SU-DHL-6 (cell line): Measurements from ENCODE around the gene SLC44A1.

Experiments used
- H2AFZ ChIP-seq: fragments of 200-600 bp; sonication (generic); 2 replicates; pipeline ENCODE4 v1.6.1; 2014; ENCODE audit warnings: low read depth, mild to moderate bottlenecking, moderate library complexity, mixed read lengths, antibody characterized with exemption, low read length; ENCODE audit not compliant: severe bottlenecking
- H3F3A ChIP-seq: fragments of 200-600 bp; shearing (Covaris generic); 2 replicates; pipeline ENCODE4 v1.6.0; 2016; ENCODE audit warnings: antibody characterized with exemption, mild to moderate bottlenecking; ENCODE audit not compliant: insufficient read depth
- H3K27ac ChIP-seq: fragments of 200-600 bp; sonication (generic); 2 replicates; pipeline ENCODE4 v1.5.1; 2016; ENCODE audit warnings: low read depth, mild to moderate bottlenecking, low read length, moderate library complexity, mixed read lengths
- H3K27me3 ChIP-seq: fragments of 200-600 bp; sonication (generic), shearing (Covaris generic); 2 replicates; pipeline ENCODE4 v1.6.0; 2014; ENCODE audit warnings: mild to moderate bottlenecking, low read length
- H3K36me3 ChIP-seq: fragments of 200-600 bp; sonication (generic); 2 replicates; pipeline ENCODE4 v1.6.1; 2014; ENCODE audit warnings: mild to moderate bottlenecking, low read length, mixed read lengths
- H3K4me2 ChIP-seq: fragments of 300-600, 200-600 bp; shearing (Covaris generic), sonication (generic); 2 replicates; pipeline ENCODE4 v1.6.0; 2014; ENCODE audit warnings: low read length, low read depth, mild to moderate bottlenecking; ENCODE audit not compliant: poor library complexity, severe bottlenecking
- H3K4me3 ChIP-seq: fragments of 200-600 bp; sonication (generic); 2 replicates; pipeline ENCODE4 v1.5.1; 2014; ENCODE audit warnings: antibody characterized with exemption, low read length, mild to moderate bottlenecking, mixed read lengths; ENCODE audit not compliant: insufficient read depth, poor library complexity, severe bottlenecking
- H3K79me2 ChIP-seq: fragments of 200-600 bp; sonication (generic); 2 replicates; pipeline ENCODE4 v1.6.1; 2014; ENCODE audit warnings: mild to moderate bottlenecking, low read length, moderate library complexity; ENCODE audit not compliant: insufficient read depth
- H3K9ac ChIP-seq: fragments of 200-600 bp; sonication (generic); 2 replicates; pipeline ENCODE4 v1.7.0; 2014; ENCODE audit warnings: mild to moderate bottlenecking, low read length
- H3K9me2 ChIP-seq: fragments of 200-600 bp; sonication (generic); replicated peaks from 2 replicates; pipeline ENCODE4 v1.6.1; 2014; ENCODE audit warnings: low read length; ENCODE audit not compliant: insufficient read depth
- H3K9me3 ChIP-seq: fragments of 200-600 bp; sonication (generic); 2 replicates; pipeline ENCODE4 v1.6.1; 2014; ENCODE audit warnings: low read length, mixed read lengths; ENCODE audit not compliant: insufficient read depth
- H4K20me1 ChIP-seq: fragments of 200-600 bp; sonication (generic); 2 replicates; pipeline ENCODE4 v1.6.1; 2014; ENCODE audit warnings: low read depth, mild to moderate bottlenecking, antibody characterized with exemption, low read length, moderate library complexity, mixed read lengths
- EZH2phosphoT487 ChIP-seq: fragments of 200-600 bp; sonication (generic), shearing (Covaris generic); conservative IDR thresholded peaks from 2 replicates; pipeline ENCODE4 v1.6.1; 2018; ENCODE audit warnings: mild to moderate bottlenecking, antibody characterized with exemption, low read length, moderate library complexity, mixed read lengths
- TF ChIP-seq, protein P1 (sequence below): fragments of 200-600 bp; sonication (generic); IDR thresholded peaks from one replicate; pipeline ENCODE4 v1.5.1; 2017; ENCODE audit warnings: antibody characterized with exemption, mild to moderate bottlenecking, low read length, moderate library complexity; ENCODE audit not compliant: insufficient read depth, poor library complexity, severe bottlenecking

Gene SLC44A1

DNA sequence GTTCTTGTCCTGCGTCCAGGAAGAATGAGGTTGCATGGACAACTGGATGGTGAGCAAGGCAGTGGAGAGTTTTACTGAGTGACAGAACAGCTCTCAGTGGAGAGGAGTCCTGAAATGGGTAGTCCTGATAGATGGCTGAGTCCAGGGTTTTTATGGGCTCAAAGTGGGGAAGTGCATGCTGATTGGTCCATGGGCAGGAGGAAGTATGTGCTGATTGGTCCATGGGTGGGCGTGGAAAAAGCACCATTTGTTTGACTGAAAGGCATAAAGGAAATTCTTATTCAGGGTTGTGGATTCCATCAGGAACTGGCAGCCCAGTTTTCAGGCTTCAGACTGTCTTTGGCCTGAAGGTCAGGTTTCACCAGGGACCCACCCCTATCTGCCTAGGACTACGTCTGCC lies 214.0 kb downstream of the SLC44A1 start:
- Histone ChIP-seq H3K27me3 (no peaks in the 10 kb centered on the region), H3F3A (no peaks in the 10 kb centered on the region), H3K4me3 (no peak overlapping the region), H3K9me3 (peaks cover 17% of the 10 kb centered on the region; the same call in 1 of the 2 replicates), H3K4me2 (no peak overlapping the region), H3K9me2 (no peaks in the 10 kb centered on the region), H3K27ac (no peak overlapping the region), H4K20me1 (no peaks in the 10 kb centered on the region), H3K9ac (no peak overlapping the region), H2AFZ (no peak overlapping the region), H3K79me2 (no peaks in the 10 kb centered on the region), H3K36me3 (no peaks in the 10 kb centered on the region)
- no peak for TF ChIP-seq EZH2phosphoT487
- TF ChIP-seq, protein P1, sequence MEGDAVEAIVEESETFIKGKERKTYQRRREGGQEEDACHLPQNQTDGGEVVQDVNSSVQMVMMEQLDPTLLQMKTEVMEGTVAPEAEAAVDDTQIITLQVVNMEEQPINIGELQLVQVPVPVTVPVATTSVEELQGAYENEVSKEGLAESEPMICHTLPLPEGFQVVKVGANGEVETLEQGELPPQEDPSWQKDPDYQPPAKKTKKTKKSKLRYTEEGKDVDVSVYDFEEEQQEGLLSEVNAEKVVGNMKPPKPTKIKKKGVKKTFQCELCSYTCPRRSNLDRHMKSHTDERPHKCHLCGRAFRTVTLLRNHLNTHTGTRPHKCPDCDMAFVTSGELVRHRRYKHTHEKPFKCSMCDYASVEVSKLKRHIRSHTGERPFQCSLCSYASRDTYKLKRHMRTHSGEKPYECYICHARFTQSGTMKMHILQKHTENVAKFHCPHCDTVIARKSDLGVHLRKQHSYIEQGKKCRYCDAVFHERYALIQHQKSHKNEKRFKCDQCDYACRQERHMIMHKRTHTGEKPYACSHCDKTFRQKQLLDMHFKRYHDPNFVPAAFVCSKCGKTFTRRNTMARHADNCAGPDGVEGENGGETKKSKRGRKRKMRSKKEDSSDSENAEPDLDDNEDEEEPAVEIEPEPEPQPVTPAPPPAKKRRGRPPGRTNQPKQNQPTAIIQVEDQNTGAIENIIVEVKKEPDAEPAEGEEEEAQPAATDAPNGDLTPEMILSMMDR, result no peak

DNA sequence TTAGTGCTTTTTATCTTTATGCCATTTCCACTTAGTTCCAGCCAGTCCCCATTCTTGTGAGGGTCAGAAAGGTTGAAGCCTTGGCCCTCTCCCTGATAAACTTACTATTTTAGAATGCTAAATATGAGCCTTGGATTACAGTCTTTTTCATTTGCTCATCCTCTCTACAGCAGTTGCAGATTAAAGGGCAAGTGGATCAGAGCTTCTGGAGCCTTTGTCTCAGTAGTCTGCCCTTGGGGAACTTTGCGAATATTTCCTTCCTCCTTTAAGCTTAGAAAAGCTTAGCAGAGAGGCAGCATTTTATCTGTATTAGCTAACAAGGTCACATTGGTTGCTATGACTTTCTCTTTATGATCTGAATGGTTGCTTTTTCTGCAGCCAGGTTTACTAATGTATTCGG lies 214.9 kb downstream of the SLC44A1 start:
- H3K79me2 ChIP-seq, result no peaks in the 10 kb centered on the region
- H3K4me2 ChIP-seq, result no peak overlapping the region
- H3F3A ChIP-seq, result no peaks in the 10 kb centered on the region
- no peak for TF ChIP-seq EZH2phosphoT487
- TF ChIP-seq, protein P1, result no peak
- no peaks in the 10 kb centered on the region for H3K27me3 ChIP-seq
- no peak overlapping the region for H2AFZ ChIP-seq
- H3K9me3 ChIP-seq, result peaks cover 17% of the 10 kb centered on the region; the same call in 1 of the 2 replicates
- no peak overlapping the region for H3K27ac ChIP-seq
- H3K36me3 ChIP-seq, result no peaks in the 10 kb centered on the region
- no peak overlapping the region for H3K9ac ChIP-seq
- no peak overlapping the region for H3K4me3 ChIP-seq
- no peaks in the 10 kb centered on the region for H4K20me1 ChIP-seq
- H3K9me2 ChIP-seq, result no peaks in the 10 kb centered on the region

DNA sequence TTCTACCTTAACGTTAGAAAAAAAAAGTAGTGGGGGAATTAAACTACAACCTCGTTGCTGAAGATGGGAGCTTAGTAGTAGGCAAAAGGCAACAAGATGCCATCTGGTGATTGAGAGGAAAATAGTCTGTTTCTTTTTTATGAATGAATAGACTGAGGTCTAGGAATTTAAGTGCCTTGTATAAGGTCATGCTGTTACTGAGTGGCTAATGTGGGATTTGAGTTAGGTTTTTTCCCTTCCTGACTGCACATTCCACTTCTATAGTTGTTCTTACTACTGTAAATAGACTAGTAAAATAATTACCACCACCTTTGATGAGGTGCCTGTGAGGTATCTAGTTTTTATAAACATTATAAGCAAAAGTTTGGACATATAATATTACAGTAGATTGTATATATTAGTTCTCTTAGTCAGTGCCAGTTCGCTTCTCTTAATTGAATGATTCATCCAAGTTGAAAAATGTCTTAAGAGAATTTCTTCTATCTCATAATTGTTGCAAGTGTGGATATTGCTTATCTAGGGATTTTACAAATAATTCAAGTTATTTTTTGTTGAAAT lies 222.5 kb downstream of the SLC44A1 start:
- no peaks in the 10 kb centered on the region for H3K79me2 ChIP-seq
- H3K27ac ChIP-seq, result no peak overlapping the region
- H3K9ac ChIP-seq, result no peak overlapping the region
- H3K9me3 ChIP-seq, result no peaks in the 10 kb centered on the region
- H4K20me1 ChIP-seq, result no peaks in the 10 kb centered on the region
- no peaks in the 10 kb centered on the region for H3F3A ChIP-seq
- H2AFZ ChIP-seq, result no peak overlapping the region
- no peak overlapping the region for H3K4me2 ChIP-seq
- H3K36me3 ChIP-seq, result no peaks in the 10 kb centered on the region
- H3K9me2 ChIP-seq, result no peaks in the 10 kb centered on the region
- TF ChIP-seq, protein P1, result no peak
- no peak for TF ChIP-seq EZH2phosphoT487
- H3K4me3 ChIP-seq, result no peak overlapping the region
- no peaks in the 10 kb centered on the region for H3K27me3 ChIP-seq
